ENCODE data around the gene LRRC8D. TPM values are rescaled to one million over a fixed set of nuclear protein-coding genes. Genes with fewer than 3 reads are reported as not detected.
A peak's percentile ranks its signal among the peaks of the same experiment; 100 is the strongest.

The LRRC8D gene
- total RNA-seq, 1 experiment from 2014 or later: 37.2 TPM

GRCh38 chr1:89927478-89927877 lies 106.6 kb downstream of the LRRC8D start:
- no peaks in the 10 kb centered on the region for H4K20me1 ChIP-seq (ENCODE audit: control insufficient read depth, insufficient read depth, insufficient read length)
- no peak overlapping the region for H2BK15ac ChIP-seq (ENCODE audit: low read depth, low read length)
- H3K4me1 ChIP-seq (ENCODE audit: insufficient read depth, low read length): peaks cover 17% of the 10 kb centered on the region; the same call in 1 of the 2 replicates
- no peak overlapping the region for H2AK5ac ChIP-seq (ENCODE audit: insufficient read length, low read length)
- peaks cover 29 to 45% (median 41%) of the 10 kb centered on the region in 3 experiments for H3K36me3 Mint-ChIP-seq (ENCODE audit: insufficient read depth in 1 of 3, low read depth in 3 of 3)
- H3K79me2 ChIP-seq (ENCODE audit: insufficient read depth, low read length): no peaks in the 10 kb centered on the region
- no peaks in the 10 kb centered on the region for H3K27me3 Mint-ChIP-seq (ENCODE audit: low read depth)
- no peak overlapping the region for H2BK12ac ChIP-seq (ENCODE audit: insufficient read length, low read depth, low read length)
- no peak overlapping the region for H3K9ac ChIP-seq (ENCODE audit: extremely low read depth, insufficient read length, low read length)
- H3K23ac ChIP-seq (ENCODE audit: insufficient read length, low read depth, low read length): no peak overlapping the region
- H3K27me3 ChIP-seq (ENCODE audit: insufficient read depth, low read length): no peaks in the 10 kb centered on the region
- no peak for DNase-seq
- no peak overlapping the region for H4K91ac ChIP-seq (ENCODE audit: insufficient read length, low read depth, low read length)
- peak overlapping the region; percentile 15 to 74 (median 54); a peak in 3 of 7 replicates for H3K27ac Mint-ChIP-seq
- H3K14ac ChIP-seq (ENCODE audit: insufficient read depth, low read length): no peak overlapping the region
- H3K9me3 ChIP-seq (ENCODE audit: control insufficient read depth, low read depth, low read length): peaks cover 5% of the 10 kb centered on the region
- H3K4me1 Mint-ChIP-seq: peaks cover 42 to 47% of the 10 kb centered on the region in 2 experiments
- H3K23me2 ChIP-seq (ENCODE audit: insufficient read length, low read depth, low read length, poor library complexity, severe bottlenecking): no peaks in the 10 kb centered on the region
- H3K79me1 ChIP-seq (ENCODE audit: insufficient read depth, low read depth, low read length, poor library complexity, severe bottlenecking): no peaks in the 10 kb centered on the region
- no peak overlapping the region for H3K18ac ChIP-seq (ENCODE audit: insufficient read length, low read depth, low read length)
- no peak overlapping the region for H2BK120ac ChIP-seq (ENCODE audit: low read depth, low read length, poor library complexity, severe bottlenecking)
- no peak overlapping the region for H4K5ac ChIP-seq (ENCODE audit: insufficient read length, low read depth, low read length)
- H3K4ac ChIP-seq (ENCODE audit: low read depth, low read length): no peak overlapping the region
- no peak overlapping the region for H2BK5ac ChIP-seq (ENCODE audit: insufficient read length, low read length)
- H3T11ph ChIP-seq (ENCODE audit: low read length): no peak overlapping the region
- no peak overlapping the region for H4K8ac ChIP-seq (replicated peaks; ENCODE audit: insufficient read length, low read depth, low read length)
- H3K4me3 Mint-ChIP-seq: no peak overlapping the region
- no peak overlapping the region for H3K4me2 ChIP-seq (ENCODE audit: insufficient read depth, insufficient read length, low read length)
- no peak overlapping the region for H2AFZ ChIP-seq (ENCODE audit: low read length)
- no peak overlapping the region for H2BK20ac ChIP-seq (ENCODE audit: low read depth, low read length, poor library complexity, severe bottlenecking)
- H3K27ac ChIP-seq (ENCODE audit: insufficient read length, low read depth, low read length): no peak overlapping the region
- no peak overlapping the region for H3K56ac ChIP-seq (ENCODE audit: insufficient read length, low read depth, low read length)
- no CpG with 5 or more reads among the region's 1 CpG for WGBS (ENCODE audit: extremely low coverage, insufficient read length, low lambda C conversion rate)
- TF ChIP-seq CTCF (conservative IDR thresholded peaks at IDR 0.05): no peak
- peaks cover 9 to 20% of the 10 kb centered on the region in 2 experiments for H3K9me3 Mint-ChIP-seq

Measured in H9 (cell line).